Placental pericyte (primary cell): ENCODE data around the gene PRAMEF6. TPM values are rescaled to one million over a fixed set of nuclear protein-coding genes. Genes with fewer than 3 reads are reported as not detected.

Experiments used
- small RNA-seq: library from RNA; depleted of rRNA; stranded (forward); fragments of <200 nt; gene quantifications from one replicate; pipeline ENCODE3, GENCODE V24; 2012; ENCODE audit warnings: low replicate concordance
- total RNA-seq: library from RNA; depleted of rRNA; stranded (reverse); fragments of >200 nt; gene quantifications from 2 replicates; pipeline ENCODE4 v1.2.3, GENCODE V29; 2012

Gene PRAMEF6
- not detected in 2 replicates for total RNA-seq

GRCh38 chr1:12947480-12947879, at the start of gene PRAMEF6:
PRAMEF6 (minus strand) TSS chr1:12947580; CDS start chr1:12942518, 5,062 bp downstream.

GRCh38 chr1:12916310-12916709, 31.1 kb downstream of the PRAMEF6 start, which contains the start of gene PRAMEF7:
PRAMEF7 (plus strand) TSS chr1:12916610; CDS start chr1:12917693, 1,083 bp downstream.

GRCh38 chr1:12898170-12898569, 49.2 kb downstream of the PRAMEF6 start, which contains the start of gene PRAMEF10:
PRAMEF10 (minus strand) TSS chr1:12898270; CDS start chr1:12895847, 2,423 bp downstream.

Small RNA genes within 50 kb of the gene (small RNA-seq; reads per million reads assigned to genes)
- gene RNU6-1072P = not detected

Other genes starting within 250 kb of the PRAMEF6 start
- gene AADACL3, start 231.5 kb downstream of the PRAMEF6 start, total RNA-seq = not detected in 2 replicates
- gene CFAP107, start 201.4 kb downstream of the PRAMEF6 start, total RNA-seq = not detected in 2 replicates
- gene PRAMEF12, start 173.8 kb downstream of the PRAMEF6 start, total RNA-seq = not detected in 2 replicates
- gene PRAMEF1, start 156.2 kb downstream of the PRAMEF6 start, total RNA-seq = not detected in 2 replicates
- not detected in 2 replicates for gene PRAMEF11, start 116.2 kb downstream of the PRAMEF6 start, total RNA-seq
- gene HNRNPCL1, start 98.9 kb downstream of the PRAMEF6 start, total RNA-seq = not detected in 2 replicates
- gene PRAMEF2, start 90.5 kb downstream of the PRAMEF6 start, total RNA-seq = not detected in 2 replicates
- not detected in 2 replicates for gene PRAMEF4, start 61.4 kb downstream of the PRAMEF6 start, total RNA-seq
- not detected in 2 replicates for gene PRAMEF10, start 49.3 kb downstream of the PRAMEF6 start, total RNA-seq
- not detected in 2 replicates for gene PRAMEF7, start 31.0 kb downstream of the PRAMEF6 start, total RNA-seq
- gene PRAMEF27, start 109.0 kb upstream of the PRAMEF6 start, total RNA-seq = not detected in 2 replicates
- not detected in 2 replicates for gene HNRNPCL3, start 113.2 kb upstream of the PRAMEF6 start, total RNA-seq
- not detected in 2 replicates for gene PRAMEF25, start 123.2 kb upstream of the PRAMEF6 start, total RNA-seq
- not detected in 2 replicates for gene HNRNPCL2, start 169.3 kb upstream of the PRAMEF6 start, total RNA-seq
- gene PRAMEF26, start 208.4 kb upstream of the PRAMEF6 start, total RNA-seq = not detected in 2 replicates
- gene HNRNPCL4, start 218.1 kb upstream of the PRAMEF6 start, total RNA-seq = not detected in 2 replicates
- not detected in 2 replicates for gene PRAMEF9, start 224.3 kb upstream of the PRAMEF6 start, total RNA-seq